Measurements from ENCODE around the gene MBIP.

Gene MBIP

DNA sequence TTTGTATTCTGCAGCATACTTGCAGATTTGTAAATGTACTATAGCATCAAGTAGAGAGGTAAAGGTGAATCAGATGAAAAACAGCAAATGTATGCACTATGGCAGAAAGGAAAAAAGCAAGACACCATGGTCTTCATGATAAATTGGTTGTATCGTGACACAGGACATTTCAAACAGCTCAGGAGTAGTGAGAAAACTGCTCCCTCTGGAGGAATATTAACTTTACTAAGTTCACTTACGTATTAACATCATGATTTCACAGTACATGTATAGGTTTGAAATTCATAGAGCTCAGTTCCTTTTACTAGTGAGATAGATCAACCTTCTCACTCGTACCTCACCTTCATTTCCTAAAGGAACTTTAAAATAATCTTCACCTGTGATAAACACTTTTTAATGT is 6.5 kb downstream of the MBIP start:
- Histone ChIP-seq H3K9me3 (ENCODE audit: control insufficient read depth, insufficient read depth, low read depth, low read length) (no peaks in the 10 kb centered on the region), H3K36me3 (ENCODE audit: control insufficient read depth in 2 of 2, insufficient read depth in 1 of 2, low read length in 2 of 2) (peaks cover 31 to 45% of the 10 kb centered on the region in 2 experiments), H3K4me1 (ENCODE audit: control insufficient read depth, insufficient read depth, low read length) (peaks cover 18% of the 10 kb centered on the region), H3K27ac (ENCODE audit: extremely low read depth, low read depth, low read length) (no peak overlapping the region), H3K4me3 (ENCODE audit: low read depth, low read length) (no peak overlapping the region)
- ChIA-PET POLR2A (no interaction called here), CTCF (interaction anchor here (0.6 to 1.9 kb wide), 5 partner anchors 18 to 245 kb away, joined by 3 to 6 read pairs (median 4); no protein-coding TSS in a partner anchor)
- TF ChIP-seq ZIC2 (tag by site-specific recombination; IDR thresholded peaks at IDR 0.05) (no peak), ZNF664 (tag by site-specific recombination; IDR thresholded peaks at IDR 0.05) (no peak), GLIS1 (tag by site-specific recombination; IDR thresholded peaks at IDR 0.05) (no peak), OVOL3 (tag by site-specific recombination; IDR thresholded peaks at IDR 0.05) (no peak), HOXA7 (CRISPR knock-in tag; IDR thresholded peaks at IDR 0.05; ENCODE audit: borderline replicate concordance) (no peak), ZFP69B (tag by site-specific recombination; IDR thresholded peaks at IDR 0.05) (no peak)
- TF ChIP-seq, protein P1, sequence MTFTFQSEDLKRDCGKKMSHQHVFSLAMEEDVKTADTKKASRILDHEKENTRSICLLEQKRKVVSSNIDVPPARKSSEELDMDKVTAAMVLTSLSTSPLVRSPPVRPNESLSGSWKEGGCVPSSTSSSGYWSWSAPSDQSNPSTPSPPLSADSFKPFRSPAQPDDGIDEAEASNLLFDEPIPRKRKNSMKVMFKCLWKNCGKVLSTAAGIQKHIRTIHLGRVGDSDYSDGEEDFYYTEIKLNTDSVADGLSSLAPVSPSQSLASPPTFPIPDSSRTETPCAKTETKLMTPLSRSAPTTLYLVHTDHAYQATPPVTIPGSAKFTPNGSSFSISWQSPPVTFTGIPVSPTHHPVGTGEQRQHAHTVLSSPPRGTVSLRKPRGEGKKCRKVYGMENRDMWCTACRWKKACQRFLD (tag by site-specific recombination; IDR thresholded peaks at IDR 0.05) = no peak

DNA sequence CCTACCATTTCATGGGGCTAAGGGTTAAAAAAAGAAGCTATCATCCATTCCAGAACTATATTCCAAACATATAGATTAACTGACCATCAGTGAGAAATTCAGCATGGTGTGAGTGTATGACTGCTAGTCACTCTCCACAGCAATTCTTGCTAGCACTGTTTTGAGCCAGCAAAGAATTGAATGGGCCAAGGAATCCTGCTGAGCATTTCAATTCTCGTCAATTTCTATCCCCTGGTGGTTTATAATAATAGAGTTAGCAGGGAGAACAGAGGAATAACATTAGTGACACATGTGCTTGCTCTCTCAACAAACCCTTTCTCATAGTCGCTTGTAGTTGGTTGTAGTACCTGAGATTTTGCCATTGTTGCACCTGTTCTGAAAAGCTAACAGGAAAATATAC is 7.2 kb downstream of the MBIP start:
- no peak for TF ChIP-seq ZNF707 (tag by site-specific recombination; IDR thresholded peaks at IDR 0.05)
- TF ChIP-seq KLF9 (tag by site-specific recombination; IDR thresholded peaks at IDR 0.05; ENCODE audit: low read depth) = no peak
- TF ChIP-seq, protein P2, sequence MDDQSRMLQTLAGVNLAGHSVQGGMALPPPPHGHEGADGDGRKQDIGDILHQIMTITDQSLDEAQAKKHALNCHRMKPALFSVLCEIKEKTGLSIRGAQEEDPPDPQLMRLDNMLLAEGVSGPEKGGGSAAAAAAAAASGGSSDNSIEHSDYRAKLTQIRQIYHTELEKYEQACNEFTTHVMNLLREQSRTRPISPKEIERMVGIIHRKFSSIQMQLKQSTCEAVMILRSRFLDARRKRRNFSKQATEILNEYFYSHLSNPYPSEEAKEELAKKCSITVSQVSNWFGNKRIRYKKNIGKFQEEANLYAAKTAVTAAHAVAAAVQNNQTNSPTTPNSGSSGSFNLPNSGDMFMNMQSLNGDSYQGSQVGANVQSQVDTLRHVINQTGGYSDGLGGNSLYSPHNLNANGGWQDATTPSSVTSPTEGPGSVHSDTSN (CRISPR knock-in tag; IDR thresholded peaks at IDR 0.05) = no peak
- no peak for TF ChIP-seq ZNF426 (tag by site-specific recombination; IDR thresholded peaks at IDR 0.05)
- TF ChIP-seq PRDM1 (tag by site-specific recombination; IDR thresholded peaks at IDR 0.05) = no peak
- TF ChIP-seq, protein P3, sequence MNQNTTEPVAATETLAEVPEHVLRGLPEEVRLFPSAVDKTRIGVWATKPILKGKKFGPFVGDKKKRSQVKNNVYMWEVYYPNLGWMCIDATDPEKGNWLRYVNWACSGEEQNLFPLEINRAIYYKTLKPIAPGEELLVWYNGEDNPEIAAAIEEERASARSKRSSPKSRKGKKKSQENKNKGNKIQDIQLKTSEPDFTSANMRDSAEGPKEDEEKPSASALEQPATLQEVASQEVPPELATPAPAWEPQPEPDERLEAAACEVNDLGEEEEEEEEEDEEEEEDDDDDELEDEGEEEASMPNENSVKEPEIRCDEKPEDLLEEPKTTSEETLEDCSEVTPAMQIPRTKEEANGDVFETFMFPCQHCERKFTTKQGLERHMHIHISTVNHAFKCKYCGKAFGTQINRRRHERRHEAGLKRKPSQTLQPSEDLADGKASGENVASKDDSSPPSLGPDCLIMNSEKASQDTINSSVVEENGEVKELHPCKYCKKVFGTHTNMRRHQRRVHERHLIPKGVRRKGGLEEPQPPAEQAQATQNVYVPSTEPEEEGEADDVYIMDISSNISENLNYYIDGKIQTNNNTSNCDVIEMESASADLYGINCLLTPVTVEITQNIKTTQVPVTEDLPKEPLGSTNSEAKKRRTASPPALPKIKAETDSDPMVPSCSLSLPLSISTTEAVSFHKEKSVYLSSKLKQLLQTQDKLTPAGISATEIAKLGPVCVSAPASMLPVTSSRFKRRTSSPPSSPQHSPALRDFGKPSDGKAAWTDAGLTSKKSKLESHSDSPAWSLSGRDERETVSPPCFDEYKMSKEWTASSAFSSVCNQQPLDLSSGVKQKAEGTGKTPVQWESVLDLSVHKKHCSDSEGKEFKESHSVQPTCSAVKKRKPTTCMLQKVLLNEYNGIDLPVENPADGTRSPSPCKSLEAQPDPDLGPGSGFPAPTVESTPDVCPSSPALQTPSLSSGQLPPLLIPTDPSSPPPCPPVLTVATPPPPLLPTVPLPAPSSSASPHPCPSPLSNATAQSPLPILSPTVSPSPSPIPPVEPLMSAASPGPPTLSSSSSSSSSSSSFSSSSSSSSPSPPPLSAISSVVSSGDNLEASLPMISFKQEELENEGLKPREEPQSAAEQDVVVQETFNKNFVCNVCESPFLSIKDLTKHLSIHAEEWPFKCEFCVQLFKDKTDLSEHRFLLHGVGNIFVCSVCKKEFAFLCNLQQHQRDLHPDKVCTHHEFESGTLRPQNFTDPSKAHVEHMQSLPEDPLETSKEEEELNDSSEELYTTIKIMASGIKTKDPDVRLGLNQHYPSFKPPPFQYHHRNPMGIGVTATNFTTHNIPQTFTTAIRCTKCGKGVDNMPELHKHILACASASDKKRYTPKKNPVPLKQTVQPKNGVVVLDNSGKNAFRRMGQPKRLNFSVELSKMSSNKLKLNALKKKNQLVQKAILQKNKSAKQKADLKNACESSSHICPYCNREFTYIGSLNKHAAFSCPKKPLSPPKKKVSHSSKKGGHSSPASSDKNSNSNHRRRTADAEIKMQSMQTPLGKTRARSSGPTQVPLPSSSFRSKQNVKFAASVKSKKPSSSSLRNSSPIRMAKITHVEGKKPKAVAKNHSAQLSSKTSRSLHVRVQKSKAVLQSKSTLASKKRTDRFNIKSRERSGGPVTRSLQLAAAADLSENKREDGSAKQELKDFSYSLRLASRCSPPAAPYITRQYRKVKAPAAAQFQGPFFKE (tag by site-specific recombination; IDR thresholded peaks at IDR 0.05; ENCODE audit: borderline replicate concordance) = no peak
- TF ChIP-seq ZNF311 (tag by site-specific recombination; IDR thresholded peaks at IDR 0.05; ENCODE audit: borderline replicate concordance) = no peak
- no peak for TF ChIP-seq ZNF175 (tag by site-specific recombination; IDR thresholded peaks at IDR 0.05)
- TF ChIP-seq ZNF624 (tag by site-specific recombination; IDR thresholded peaks at IDR 0.05) = no peak
- no peak for TF ChIP-seq ZBTB1 (tag by site-specific recombination; IDR thresholded peaks at IDR 0.05)
- TF ChIP-seq, protein P4, sequence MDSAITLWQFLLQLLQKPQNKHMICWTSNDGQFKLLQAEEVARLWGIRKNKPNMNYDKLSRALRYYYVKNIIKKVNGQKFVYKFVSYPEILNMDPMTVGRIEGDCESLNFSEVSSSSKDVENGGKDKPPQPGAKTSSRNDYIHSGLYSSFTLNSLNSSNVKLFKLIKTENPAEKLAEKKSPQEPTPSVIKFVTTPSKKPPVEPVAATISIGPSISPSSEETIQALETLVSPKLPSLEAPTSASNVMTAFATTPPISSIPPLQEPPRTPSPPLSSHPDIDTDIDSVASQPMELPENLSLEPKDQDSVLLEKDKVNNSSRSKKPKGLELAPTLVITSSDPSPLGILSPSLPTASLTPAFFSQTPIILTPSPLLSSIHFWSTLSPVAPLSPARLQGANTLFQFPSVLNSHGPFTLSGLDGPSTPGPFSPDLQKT (IDR thresholded peaks at IDR 0.05; ENCODE audit: borderline replicate concordance, low read depth, low read length) = no peak
- TF ChIP-seq, protein P5, sequence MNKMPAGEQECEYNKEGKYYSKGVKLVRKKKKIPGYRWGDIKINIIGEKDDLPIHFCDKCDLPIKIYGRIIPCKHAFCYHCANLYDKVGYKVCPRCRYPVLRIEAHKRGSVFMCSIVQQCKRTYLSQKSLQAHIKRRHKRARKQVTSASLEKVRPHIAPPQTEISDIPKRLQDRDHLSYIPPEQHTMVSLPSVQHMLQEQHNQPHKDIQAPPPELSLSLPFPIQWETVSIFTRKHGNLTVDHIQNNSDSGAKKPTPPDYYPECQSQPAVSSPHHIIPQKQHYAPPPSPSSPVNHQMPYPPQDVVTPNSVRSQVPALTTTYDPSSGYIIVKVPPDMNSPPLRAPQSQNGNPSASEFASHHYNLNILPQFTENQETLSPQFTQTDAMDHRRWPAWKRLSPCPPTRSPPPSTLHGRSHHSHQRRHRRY (tag by site-specific recombination; IDR thresholded peaks at IDR 0.05) = no peak
- Histone ChIP-seq H3K27ac (ENCODE audit: extremely low read depth, low read depth, low read length) (no peak overlapping the region), H3K9me3 (ENCODE audit: control insufficient read depth, insufficient read depth, low read depth, low read length) (no peaks in the 10 kb centered on the region), H3K4me1 (ENCODE audit: control insufficient read depth, insufficient read depth, low read length) (peaks cover 18% of the 10 kb centered on the region), H3K36me3 (ENCODE audit: control insufficient read depth in 2 of 2, insufficient read depth in 1 of 2, low read length in 2 of 2) (peaks cover 38 to 52% of the 10 kb centered on the region in 2 experiments), H3K4me3 (ENCODE audit: low read depth, low read length) (no peak overlapping the region)
- ChIA-PET CTCF (interaction anchor here (0.6 to 1.9 kb wide), 4 partner anchors 61 to 294 kb away, joined by 3 to 6 read pairs (median 4); no protein-coding TSS in a partner anchor), POLR2A (no interaction called here)
